Fibroblast of the conjunctiva (primary cell): ENCODE data around the gene C10orf105.

Experiments used
- DNase-seq: peaks from one replicate; pipeline ENCODE4 v3.0.0-alpha.2; 2010; ENCODE audit warnings: low read depth

Gene C10orf105

DNA sequence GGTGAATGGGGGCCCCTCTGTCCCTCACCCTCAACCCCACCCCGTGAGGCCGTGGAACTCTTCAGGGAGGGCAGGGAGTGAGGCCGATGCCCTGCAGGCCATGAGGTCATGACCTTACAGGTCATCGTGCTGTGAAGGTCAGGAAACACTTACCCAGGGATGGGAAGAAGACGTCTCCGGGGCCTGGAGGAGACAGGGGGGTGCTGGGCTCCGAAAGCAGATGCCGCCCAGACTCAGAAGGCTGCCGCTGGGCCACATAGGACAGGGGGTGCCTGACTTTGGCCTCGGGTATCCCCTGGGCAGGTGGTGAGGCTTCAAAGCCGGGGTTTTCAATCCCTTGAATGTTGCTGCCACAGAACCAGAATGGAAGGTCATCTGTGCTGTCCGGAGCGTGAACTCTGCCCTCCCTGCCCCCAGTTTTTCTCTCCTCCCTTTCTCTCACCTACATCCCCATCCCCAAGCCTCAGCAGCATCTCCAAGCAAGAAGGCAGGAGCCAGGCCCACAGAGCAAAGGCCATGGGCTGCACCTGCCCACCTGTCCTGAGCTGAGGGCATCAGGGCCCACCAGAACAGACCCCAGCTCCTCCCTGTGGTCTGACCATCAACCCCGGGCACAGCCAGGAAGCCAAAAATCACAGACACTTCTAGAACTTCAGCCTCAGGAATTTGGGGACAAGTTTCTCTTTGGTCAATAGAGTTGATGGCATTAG, 32.1 kb upstream of the C10orf105 start:
- DNase-seq: no peak

DNA sequence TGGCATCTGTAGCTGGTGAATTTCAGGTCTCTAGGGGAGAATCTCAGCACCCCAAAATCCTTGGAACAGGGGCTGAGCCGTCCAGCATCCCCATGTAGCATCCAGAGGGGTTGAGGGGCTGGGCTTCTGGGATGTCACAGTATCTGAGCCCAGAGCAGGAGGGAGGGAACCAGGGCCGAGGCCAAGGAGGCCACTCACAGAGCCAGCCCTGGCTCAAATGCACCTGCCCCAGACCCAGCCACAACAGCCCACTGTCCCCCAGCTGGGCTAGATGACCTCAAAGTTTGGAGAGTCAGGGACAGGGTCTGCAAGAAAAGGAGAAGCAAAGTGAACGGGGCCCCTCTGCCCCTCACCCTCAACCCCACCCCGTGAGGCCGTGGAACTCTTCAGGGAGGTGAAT, 31.4 kb upstream of the C10orf105 start:
- DNase-seq: no peak

DNA sequence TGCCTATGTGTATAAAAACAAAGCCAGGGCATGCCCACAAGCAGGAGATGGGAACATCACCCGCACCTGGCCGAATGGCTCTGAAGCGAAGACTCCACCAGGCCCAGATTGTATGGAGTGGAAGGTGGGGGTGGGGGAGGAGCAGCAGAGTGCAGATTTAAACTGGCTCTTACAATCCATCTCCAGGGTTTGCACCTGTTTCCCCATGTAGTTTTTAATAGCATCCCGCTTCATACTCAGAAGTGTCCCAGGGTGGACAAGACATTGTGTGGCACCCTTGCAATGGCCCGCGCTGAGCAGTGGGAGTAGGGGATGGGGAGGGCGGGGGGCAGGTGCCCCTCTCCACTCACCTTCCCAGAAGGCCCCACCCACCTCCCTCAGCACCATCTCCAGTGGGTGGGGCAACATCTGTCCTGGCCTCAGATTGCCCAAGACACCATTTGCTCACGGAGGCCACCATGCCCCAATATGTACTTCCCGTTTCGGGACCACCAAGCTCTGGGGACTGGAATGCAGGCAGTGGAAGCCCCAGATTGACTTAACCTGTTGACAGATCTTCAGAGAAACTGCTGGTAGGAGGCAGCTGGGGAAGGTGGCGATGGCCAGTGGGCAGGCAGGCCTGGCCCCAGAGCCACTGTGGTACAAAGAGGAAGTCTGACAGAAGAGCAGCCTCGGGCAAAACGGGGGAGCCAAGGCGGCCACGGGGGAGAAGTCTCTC, 30.7 kb upstream of the C10orf105 start:
- DNase-seq: no peak

DNA sequence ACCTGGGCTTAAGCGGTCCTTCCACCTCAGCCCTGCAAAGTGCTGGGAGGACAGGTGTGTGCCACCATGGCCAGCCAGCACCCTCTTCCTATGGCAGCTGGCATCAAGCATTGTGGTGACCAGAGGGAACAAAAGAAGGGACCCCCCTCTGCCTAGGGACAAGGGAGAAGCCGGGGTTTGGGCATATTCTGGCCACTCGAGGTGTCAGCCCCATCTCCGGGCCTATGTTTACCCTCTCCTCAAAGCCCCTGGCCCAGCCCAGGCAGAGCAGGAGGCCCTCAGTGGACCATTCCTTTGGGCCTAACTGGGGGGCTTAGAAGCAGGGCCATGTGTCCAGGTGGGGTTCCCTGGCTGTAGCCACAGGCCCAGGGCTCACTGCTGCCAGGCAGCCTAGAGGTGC, 29.8 kb upstream of the C10orf105 start:
- no peak for DNase-seq

DNA sequence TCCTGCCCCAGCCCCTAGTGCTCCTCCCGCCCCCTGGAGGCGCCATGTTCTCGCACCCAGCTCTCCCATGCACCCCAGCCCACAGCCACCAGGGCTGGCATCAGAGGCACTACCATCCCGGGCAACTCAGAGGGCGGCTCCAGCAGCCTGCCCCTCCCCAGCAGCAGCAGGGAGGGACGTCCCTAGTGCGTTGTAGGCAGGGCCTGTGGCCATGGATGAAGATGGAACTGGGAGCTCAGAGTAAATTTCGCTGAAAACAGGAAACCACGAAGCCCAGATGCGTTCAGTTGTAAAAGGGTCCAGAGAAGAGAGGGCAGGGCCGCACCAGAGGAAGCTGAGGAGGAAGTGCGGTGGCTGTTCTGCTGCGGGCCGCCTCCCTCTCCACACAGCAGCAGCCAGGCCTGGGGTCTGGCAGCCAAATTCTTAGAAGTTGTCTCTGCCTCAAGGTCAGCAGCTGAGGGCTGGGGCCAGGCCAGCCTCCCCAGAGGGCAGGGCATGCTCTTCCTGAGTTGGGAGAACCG, 29.2 kb upstream of the C10orf105 start:
- no peak for DNase-seq

DNA sequence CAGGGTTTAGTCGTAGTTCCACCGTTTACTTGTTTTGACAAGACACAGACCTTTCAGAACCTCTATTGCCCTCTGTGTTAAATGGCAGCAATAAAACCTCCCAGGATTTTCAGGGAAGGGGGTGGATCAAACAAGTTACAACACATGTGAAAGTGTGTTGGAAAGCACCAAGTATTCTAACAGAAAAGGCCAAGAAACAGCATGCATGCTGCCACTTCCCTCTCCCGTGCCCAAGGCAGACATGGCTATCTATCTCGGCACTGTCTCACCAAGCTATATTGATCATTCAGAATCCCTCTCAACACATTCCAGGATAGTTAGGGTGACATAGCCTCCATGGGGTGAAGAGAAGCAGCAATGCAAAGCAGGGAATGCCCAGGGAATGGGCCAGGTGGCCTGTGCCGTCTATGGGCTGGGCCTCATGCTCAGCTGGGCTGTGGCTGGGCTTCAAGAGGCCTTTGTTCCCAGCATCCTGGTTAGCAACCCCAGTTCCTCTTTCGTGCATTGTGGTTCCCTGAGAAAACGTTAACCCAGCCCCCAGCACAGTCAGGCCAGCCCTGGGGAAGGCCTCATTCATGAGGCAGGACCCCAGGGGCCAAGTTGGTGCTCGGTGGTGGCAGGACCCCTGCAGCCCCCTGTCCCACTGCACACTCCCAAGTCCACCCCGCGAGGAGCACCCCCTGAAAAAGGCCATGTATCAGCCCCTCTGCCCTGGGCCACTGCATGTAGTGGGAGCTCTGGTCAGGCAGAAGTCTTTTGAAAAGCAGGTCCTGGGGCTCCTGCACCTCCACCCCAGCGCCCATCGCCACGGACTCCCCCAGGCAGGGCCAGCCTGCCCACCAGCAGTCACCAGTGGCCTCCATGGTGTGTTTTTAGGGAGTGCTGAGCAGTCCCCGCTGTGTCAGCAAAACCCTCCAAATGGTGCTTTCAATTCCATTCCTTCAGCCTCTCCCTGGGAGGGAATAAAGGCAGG, 28.3 kb upstream of the C10orf105 start:
- no peak for DNase-seq

DNA sequence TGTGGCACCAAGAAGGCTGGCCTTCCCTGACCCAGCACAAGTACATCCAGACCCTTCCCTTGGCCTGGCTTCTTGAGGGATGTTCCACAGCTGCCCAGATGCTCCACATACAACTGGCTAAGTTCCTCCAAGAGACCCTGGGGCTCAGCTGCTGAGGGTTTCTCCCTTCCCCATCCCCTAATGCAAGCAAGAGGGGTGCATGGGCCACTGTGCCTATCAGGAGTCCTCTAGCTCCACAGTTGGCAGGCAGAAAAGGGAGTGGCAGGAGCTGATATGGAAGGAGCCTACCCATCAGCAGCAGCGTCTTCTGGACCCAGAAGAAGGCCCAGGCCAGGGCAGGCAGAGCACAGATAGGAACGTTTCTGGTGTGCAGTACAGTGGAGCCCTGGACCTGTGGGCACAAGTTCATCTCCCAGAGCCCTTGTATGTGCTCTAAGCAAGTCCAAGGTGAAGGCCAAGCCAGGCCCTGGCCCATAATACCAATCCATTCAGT, 27.5 kb upstream of the C10orf105 start:
- no peak for DNase-seq

DNA sequence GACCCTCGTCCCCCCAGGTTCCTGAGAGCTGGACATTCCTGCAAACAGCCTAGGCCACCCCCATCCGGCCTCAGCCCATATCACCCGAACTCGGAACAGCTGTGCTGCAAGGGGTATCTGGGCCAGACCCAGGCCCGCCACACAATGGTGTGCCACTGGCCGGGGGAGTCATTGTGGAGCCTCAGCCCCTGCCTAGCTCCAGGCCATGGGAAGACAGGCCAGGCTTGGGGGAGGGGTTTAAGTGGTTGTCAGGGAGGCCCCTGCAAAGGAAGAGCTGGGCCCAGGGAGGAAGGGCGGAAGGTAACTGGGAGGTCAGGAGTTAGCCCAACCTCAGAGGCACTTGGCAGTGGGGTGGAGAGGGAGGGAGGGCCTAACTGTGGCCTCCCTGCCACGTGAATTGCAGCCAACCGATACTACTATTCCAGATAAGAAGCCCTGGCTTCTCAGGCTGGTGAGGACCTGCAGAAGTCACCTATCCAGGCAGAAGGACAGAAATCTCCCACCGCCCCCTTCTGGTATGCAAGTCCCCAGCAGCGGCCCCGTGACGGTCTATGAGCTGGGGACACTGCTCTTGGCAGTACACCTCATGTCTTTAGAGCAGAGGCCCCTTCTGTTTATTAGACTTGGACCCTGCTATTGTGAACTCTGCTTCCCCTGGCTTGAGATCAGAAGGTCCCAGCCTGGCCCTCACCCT, 26.9 kb upstream of the C10orf105 start:
- DNase-seq: no peak

DNA sequence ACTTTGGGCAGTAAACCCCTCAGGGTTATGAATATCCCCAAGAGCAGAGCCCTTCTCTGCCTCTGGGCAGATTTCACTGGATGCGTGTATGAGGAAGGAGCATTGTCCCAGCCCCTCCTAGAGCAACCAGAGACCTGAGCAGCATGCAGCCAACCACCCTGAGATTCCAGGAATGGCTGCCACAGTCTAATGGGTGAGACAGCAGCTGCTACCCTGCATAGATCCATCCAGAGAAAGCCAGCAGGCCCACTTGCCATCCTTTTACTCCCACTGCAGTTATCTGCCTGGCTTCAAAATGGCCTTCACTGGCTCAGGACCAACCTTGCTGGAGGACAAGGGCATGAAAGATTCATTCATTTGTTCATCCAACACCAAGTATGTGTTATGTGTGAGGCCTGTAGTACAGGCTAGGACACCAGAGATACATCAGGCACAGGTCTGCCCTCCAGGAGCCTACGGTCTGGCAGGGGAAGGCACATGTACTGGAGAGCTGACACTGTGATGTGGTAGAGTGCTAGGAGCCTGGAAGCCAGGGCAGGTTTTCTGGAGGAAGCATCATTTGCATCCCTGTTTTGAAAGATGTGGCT, 26.2 kb upstream of the C10orf105 start:
- no peak for DNase-seq

DNA sequence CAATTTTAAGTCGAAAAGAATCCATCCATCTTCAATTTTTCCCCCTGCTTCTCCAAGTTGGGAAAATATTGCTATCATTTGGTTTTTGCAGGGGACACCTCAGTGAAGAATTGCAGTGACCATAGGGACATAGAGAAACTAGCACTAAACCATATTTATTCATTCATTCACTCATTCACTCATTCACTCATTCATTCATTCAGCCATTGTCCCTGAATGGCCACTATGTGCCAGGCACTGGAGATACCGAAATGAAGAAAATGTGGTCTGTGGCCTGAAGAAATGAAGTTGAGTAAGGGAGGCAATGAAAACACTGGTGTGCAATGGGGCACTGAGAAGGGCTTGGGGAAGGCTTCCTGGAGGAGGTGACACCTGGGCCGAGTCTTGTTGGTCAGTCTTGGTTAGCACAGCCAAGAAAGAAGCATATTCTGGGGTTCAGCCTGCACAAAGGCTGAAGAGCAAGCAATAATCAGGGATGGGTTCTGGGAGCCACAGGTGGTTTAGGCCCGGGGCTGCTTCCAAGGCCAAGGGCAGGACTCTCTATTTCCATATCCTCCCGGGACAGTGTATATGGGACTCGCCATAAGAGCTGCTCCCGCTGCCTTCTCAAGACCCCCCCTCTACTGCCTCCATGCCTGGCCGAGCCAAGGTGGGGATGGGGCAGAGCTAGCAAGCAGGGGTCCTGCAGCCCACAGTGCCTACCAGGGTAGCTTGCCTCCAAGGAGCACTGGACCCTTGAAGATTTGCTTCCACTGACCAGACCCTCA, 25.5 kb upstream of the C10orf105 start:
- DNase-seq: no peak

DNA sequence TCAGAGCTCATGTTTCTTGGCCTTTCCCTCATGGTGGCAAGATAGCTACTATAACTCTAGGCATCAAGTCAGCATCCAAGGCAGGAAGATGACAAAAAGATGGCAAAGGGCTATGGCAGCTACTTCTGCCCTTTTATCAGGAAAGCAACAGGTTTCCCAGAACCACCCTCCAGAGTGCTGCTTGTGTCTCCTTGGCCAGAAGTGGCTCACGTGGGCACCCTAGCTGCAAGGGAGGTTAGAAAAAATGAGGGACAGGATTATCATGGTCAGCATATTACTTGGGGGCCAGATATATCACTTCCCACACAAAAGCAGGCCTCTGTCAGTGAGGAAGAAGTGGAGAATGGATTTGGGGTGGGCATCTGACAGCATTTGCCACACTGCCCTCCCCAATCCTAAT, 24.3 kb upstream of the C10orf105 start:
- DNase-seq: no peak

DNA sequence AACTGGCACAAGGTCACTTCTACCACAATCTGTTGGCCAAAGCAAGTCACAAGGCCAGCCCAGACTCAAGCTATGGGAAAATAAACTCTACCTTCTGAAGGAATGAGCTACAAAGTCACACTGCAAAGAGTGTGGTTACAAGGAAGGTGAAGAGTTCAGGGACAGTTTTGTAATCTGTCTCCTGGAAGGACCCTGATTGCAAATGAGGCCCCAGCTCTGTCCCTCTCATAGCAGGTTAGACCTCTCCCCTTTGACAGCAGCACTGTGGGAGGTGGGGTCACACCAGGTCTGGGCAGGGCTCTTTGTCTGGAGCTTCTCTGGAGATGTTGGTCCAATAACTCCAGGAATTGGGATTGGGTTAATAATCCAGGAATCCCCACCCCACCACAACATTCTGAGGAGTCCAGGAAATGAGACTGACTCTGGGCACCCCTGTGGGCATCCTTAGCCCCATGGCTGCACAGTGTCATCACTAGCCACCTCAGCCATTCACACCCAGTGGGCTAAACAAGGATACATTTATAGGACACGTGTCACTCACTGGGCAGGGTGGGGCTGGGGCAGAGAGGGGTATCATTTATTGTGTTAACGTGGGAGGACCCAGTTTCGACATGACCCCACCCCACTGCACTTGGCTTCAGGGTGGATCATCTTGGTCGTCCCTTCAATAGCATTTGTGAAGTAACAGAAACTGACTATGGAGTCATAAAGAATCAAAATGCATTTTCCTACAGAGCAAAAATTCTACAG, 23.7 kb upstream of the C10orf105 start:
- no peak for DNase-seq

DNA sequence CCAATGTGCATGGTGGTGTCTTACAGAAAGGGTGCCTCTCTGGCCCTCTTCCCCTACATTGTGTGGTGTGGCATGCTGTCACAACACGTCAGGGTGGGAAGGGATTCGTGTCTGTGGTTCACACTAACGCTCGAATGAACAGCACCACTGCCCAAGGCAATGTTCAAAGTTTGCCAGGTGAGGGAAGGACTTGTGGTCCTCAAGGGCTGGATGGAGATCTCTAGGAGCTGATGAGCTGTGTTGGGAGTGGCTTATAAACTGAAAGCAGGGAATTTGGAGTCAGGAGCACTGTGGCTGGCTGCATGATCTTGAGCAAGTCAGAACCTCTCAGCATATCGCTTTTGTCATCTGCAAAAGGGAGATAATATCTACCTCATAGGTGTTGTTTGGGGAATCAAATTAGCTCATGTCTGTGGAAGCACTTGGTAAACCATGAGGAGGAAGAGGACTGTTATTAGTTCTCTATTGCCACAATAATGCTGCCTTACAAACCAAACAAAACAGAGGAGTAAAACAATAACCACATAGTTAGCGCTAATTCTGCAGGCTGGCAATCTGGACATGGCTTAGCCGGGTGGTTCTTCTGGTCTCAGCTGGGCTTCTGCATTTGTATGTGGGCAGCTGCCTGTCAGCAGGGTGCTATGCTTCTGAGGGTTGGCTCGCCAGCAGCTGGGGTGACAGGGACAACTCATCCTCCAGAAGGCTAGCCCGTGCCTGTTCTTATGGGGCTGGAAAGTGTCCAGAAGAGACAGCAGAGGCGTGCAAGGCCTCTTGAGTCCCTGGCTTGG, 22.9 kb upstream of the C10orf105 start:
- DNase-seq: no peak

DNA sequence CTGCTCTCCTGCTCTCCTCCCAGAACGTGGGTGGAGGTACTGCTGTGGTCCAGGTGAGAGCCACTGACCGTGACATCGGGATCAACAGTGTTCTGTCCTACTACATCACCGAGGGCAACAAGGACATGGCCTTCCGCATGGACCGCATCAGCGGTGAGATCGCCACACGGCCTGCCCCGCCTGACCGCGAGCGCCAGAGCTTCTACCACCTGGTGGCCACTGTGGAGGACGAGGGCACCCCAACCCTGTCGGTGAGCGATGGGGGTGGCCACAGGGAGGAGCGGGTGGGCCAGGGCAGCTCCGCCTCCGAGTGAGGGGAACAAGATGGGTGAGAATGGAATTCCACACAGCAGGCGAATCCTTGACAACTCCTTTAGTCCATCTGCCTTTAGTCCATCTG, 22.1 kb upstream of the C10orf105 start:
- DNase-seq: no peak

DNA sequence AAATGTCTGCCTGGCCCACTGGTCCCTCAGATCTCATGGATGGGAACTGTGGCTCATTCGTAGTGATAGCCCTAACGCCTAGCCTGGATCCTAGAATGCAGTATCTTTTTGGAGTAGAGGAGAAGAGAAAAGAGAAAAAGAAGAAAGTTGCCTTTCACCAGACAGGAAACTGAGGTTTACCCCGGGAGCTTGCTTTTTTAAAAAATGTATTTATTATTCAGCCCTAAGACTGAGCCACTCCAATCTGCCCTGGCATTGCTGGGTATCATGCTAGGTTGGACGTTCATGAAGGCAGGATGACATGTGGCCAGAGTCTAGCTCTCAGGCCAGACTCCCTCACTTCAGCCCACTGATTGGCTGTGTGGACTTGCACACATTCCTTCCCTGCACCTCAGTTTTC, 21.5 kb upstream of the C10orf105 start:
- no peak for DNase-seq

DNA sequence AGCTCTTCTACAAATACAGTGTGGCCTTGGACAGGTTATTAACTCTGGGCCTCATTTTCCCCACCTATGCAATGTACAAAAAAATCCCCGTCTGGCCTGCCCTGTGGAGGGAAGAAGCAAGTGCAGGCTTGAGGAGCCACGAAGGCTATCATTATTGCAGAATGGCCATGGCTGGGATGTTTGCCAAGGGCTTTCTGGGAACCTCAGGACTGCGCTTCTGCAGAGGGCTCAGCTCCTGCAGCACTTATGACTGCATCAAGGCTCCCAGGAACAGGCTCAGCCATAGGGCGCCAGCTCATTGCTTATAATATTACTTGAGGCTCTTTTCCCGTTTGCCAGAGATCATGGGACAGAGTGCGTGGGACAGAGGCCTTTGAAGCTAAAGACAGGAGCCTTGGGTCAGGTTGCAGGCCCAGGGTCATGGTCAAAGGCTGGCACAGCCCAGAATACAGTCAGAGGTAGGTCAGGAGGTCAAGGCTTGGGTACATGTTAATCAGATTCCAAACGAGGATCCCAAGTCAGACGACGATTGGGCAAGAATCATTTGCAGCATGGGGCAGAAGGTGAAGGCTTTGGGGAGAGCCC, 20.6 kb upstream of the C10orf105 start:
- no peak for DNase-seq

DNA sequence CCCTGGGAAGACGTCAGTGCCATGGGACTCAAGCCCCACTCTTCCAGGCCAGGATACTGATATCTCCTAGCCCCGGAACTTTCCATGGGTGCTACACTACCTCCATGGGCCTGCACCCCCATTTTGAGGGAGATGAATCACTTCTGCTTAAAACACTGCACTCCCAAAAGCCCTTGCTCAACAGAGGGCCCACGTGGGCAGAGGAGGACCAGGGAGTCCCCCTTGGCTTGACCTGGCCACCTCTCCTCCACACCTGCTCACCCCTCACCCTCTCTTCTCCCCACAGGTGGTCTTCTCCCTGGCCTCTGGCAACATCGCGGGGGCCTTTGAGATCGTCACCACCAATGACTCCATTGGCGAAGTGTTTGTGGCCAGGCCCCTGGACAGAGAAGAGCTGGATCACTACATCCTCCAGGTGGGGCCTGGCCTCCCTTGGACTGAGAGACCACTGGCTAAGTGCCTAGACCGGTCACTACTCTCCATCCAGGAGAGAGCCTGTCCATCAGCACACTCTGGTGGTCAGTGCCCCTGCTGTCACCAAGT, 19.9 kb upstream of the C10orf105 start:
- DNase-seq: no peak

DNA sequence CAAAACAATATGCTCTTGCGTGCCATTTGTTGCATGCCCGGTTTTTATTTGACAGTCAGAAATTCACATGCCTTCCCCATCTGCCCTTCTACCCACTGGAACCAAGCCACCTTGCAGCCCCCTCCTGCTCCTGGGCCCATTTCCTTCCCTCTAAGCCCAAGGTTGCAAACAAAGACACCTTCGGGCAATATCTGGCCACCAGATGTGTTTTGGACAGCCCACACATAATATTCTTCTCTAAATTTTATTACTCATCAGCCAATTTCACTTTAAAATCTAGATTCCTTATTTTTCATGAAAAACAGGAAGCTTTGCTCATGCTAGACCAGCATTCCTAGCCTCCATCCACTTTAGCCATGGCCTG, 18.2 kb upstream of the C10orf105 start:
- no peak for DNase-seq
